GM19043 (cell line): ENCODE results near the gene IFITM1.

ENCODE experiments used
- ATAC-seq: cut with Tn5 transposase; IDR thresholded peaks from one replicate; pipeline ENCODE4 v1.9.1; 2021; ENCODE audit warnings: low read depth; ENCODE audit not compliant: unreplicated experiment

The IFITM1 gene

DNA sequence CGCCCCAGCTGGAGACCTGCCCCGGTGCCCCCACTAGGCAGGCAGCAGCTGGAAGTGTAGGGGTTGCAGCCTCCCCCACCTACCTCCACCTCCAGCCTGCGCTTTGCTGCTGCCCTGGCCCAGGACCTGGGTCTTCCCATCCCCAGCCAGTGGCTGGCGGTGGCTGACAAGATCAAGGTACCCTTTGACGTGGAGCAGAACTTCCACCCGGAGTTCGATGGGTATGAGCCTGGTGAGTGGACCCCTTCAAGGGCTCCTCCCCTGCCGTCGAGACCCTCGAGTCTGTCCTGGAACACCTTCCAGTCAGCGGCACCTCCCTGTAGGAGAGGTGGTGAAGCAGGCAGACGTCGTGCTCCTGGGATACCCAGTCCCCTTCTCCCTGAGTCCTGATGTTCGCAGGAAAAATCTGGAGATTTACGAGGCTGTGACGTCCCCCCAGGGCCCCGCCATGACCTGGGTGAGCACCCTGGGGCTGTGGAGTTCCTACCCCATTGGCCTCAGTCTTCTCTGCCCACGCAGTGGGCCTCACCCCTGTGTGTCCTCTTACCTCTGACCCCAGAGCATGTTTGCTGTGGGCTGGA is 20.5 kb upstream of the IFITM1 start:
- no peak for ATAC-seq

GRCh38 chr11:293852-294661 is 19.8 kb upstream of the IFITM1 start:
- ATAC-seq, result no peak

- no peak for ATAC-seq
Observed at GRCh38 chr11:294780-295179, 19.1 kb upstream of the IFITM1 start.

DNA sequence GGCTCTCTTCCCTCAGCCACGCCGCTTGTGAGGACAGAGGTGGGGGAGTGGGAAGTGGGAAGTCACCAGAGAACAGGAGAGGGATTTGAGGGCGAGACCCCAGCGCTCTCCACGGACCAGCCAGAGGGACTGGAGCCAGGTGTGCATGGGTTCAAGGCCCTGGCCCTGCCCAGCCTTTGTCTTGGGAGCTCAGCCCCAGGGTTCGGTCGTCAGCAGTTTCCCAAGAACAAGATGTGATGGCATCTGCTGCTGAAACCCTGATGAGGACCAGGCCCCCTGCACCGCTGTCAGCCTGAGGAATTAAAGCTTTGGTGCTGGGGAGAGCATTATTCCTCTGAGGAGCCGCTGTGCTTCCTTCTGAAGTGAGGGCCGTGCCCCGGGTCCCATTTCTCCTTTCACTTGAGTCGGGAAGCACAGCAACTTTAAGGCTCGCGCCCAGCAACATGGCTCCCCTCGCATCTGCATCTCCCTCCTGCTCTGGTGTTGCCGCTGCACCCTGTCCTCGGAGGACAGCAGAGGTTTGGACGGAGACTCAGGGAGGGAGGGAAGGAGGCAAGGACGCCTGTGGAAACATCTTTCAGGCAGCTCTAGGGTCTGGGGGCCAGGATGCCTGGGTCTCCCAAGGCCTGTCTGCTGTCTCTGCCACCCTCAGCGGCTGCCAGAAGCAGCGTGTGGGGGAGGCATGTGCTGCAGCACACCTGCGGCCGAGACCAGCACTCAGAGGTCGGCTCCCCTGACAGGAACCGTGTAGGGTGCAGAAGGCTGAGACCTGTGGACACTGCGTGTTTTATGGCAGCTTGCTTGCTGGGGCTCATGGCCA is 18.3 kb upstream of the IFITM1 start:
- no peak for ATAC-seq

DNA sequence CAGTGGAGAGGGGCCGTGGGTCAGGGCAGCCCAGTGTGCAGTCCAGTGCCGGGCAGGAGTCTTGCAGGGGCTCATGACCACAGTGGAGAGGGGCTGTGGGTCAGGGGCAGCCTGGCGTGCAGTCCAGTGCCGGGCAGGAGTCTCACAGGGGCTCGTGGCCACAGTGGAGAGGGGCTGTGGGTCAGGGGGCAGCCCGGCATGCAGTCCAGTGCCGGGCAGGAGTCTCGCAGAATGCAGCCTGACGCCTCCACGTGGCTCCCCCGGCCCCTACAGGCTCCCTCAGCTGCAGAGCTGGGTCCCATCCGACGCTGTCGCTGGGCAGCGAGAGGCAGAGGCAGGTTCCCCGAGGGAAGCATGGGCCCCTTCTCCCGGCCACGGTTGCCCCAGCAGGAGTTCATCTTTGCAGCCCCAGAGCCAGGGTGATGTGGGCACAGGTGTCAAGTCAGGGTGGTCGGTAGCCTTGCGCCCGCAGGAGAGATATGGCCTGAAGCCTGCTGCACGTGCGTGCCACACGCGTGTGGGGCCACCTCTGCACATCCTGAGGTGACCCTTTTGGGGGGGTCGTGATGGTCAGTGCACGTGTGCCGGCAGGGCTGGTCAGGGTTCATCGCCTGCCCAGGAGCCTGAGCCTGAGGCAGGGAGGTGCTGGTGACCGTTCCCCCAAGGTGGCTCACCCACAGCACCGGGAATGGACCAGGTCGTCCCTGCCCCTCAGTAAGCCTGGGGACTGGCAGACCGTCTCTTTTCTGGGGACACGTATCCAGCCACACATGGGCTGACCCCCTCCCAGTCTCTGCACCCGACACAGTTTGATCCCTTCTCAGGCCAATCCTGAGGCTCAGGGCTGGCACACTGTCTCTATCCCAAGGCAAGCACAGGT is 17.4 kb upstream of the IFITM1 start:
- no peak for ATAC-seq

DNA sequence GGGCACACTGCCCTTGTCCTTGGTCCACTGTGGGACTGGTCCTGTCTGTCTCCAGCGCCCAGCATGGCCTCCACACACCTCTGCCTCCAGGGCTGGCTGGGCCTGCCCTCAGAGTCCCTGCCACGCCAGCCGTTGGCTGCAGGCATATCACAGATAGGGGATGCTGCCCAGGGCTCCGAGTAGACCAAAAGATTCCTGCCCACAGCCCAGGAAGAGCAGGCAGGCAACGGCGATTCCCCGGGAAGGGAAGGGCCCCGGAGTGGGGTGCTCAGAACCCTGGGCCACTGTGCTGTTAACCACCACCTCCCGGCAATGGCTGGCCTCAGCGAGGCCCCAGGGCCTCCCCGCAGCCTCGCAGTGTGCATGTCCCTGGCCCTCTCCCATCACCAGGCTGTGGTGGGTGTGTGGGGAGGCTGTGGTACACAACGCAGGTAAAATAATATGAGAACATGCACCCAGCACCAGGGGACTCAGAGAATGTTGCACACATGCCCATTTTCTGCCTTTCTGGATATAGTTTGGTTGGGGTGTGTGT is 16.7 kb upstream of the IFITM1 start:
- ATAC-seq, result no peak

GRCh38 chr11:297586-298405 is 16.0 kb upstream of the IFITM1 start:
- no peak for ATAC-seq

DNA sequence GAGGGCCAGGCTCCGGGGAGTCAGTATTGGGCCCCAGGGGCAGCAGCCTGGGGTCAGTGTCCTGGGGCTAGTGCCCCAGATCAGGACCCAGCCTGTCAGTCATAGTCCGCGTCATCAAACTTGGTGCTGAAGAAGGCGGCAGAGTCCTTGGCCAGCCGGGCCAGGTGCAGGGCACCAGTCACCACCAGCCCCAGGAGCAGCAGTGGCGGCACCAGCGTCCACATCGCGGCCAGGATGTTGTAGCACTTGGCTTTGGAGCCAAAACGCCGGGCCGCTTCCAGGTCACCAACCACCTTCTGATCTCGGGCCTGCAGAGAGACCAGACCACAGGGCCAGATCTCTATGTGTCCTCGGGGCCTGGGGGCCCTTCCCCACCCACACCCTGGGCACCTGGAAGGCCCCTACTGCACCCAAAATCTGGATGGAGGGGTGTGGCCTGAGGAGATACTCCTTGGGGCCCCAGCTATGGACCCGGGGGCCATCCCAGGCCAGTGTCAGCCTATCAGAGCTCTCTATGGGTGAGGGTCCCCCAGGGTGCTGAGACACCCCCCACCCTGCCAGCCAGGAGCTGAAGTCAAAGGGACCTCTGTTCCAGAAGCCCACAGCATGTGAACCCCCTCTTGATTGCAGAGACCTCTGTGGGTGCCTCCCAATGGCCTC is 15.3 kb upstream of the IFITM1 start:
- no peak for ATAC-seq

- no peak for ATAC-seq
Observed at GRCh38 chr11:299081-299891, 14.6 kb upstream of the IFITM1 start, which contains the start of gene IFITM5. TSS of gene IFITM5 (minus strand) at chr11:299526. CDS start at chr11:299490, 36 bp downstream.

DNA sequence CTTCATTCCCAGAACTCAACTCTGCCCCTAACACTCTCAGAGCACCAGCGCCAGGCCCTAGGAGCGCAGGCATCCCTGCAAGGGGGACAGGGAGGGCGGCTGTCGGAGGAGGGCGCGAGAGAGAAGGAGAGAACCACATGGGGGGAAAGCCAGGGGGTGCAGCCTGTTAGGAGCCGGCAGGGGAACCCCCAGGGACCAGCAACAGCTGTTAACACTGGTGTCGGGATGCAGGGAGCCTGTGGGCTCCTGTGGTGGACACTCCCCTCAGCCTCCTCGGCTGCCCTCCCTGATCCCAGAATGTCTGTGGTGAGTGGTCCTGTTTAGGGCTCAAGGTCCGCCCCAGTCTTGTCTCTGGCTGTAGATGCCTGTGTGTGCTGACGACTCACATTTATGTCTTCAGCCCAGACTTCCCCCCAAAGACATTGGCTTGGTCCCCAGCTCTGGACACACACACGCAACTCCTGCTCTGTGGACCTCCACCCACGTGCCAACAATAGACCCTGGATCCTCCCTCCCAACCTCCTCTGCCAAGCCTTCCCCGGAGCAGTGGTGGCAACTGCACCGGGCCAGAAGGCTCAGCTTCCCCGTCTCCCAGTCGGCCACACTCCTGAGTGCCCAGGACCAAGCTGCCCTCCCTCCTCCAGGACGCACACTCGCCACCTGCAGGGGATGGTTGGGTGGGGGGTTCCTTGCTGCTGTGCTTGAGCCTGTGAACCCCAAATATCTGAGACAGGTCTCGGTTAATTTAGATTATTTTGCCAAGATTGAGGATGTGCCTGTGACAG is 13.7 kb upstream of the IFITM1 start:
- no peak for ATAC-seq

DNA sequence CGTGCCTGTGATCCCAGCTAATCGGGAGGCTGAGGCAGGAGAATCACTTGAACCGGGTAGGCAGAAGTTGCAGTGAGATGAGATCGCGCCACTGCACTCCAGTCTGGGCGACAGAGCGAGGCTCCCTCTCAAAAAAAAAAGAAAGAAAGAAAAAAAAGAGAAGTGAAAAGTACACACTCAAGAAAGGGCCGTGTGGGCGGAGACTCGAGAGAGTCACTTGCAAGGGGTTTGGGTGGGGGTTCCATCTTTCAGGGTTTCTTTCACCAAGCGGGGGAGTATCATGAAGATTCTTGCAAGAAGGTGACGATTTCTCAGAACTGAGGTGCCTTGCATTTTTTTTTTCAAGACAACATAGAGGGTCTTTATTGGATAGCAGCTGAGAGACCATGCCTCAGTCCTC is 10.5 kb upstream of the IFITM1 start:
- ATAC-seq, result no peak

DNA sequence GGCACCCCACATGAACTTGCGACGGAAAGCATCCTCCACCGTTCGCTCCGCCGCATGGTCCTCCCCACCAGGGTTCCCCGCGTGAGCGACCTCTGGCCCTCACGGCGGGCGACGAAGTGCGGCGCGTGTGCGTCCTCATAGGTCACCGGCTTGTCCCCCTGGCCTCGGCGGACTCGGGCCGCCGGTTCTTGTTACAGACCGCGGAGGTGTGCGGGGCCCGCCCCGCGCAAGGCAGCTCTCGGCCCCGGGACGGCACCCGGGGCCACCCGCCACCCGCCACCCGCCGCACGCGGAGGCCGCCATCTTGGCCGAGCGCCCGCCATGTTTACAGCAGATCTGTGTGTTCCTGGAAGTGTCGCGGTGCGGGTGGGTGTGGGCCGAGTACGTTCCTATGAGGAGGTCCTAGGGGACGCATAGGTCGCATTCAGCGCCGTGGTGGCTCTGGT is 9.8 kb upstream of the IFITM1 start:
- no peak for ATAC-seq

GRCh38 chr11:304915-305843 is 8.7 kb upstream of the IFITM1 start:
- no peak for ATAC-seq

- no peak for ATAC-seq
Observed at GRCh38 chr11:305844-306211, 8.0 kb upstream of the IFITM1 start.

DNA sequence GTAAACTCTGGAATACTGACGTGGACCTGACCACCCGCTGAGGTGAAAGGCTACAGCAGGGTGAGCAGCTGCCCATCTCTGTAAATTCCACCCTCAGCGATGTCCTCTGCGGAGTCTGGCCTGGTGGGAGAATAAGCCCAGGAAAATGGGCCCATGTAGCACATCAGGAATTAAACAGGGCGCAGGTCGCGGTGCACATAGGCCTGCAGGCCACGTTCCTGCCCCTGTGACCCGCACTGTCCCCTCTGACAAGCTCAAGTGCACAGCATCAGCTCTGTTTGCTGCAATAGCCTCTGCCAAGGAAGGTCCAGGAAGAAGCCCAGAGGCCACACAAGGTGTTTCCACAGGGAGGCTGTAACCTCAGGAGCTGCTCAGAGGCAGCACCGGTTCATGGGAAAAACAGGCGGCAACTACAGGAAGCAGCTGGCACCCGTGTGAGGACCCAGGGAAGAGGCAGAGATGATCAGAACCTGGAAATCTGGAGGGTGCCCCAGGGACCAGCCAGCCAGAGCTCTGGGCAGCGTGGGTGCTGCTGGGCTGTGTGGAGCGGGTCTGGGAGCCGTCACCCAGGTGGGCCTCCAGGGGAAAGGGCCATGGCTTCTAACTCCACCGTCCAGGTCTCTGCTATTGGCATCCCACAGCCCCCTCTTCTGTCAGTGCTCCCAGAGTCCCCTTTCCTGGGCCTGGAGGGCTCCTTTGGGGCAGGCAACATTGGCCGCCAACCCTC is 7.0 kb upstream of the IFITM1 start:
- ATAC-seq, result no peak
